ENCODE measurements around the gene UBAP1. TPM values are rescaled to one million over a fixed set of nuclear protein-coding genes. Genes with fewer than 3 reads are reported as not detected.
A peak's percentile ranks its signal among the peaks of the same experiment; 100 is the strongest.

Gene UBAP1
- total and polyA plus RNA-seq, 9 of the 15 experiments (the other 6 are each of a cell fraction or from before 2014, with no cell fraction given): 1.3 to 33.4 (median 16.5) TPM

- no peak for TF ChIP-seq NFIX (CRISPR knock-in tag; IDR thresholded peaks at IDR 0.05; ENCODE audit: low read depth)
- TF ChIP-seq CBX1 (IDR thresholded peaks at IDR 0.05; ENCODE audit: low read depth): no peak
- peak; percentile 92 for TF ChIP-seq GMEB1 (CRISPR knock-in tag; IDR thresholded peaks at IDR 0.05)
- TF ChIP-seq SIN3B (IDR thresholded peaks at IDR 0.05; ENCODE audit: low read depth): no peak
- TF ChIP-seq FOS (IDR thresholded peaks at IDR 0.05; ENCODE audit: extremely low read depth, insufficient read length): peak; percentile 31
- no peak for TF ChIP-seq SETDB1 (IDR thresholded peaks at IDR 0.05; ENCODE audit: low read length)
- TF ChIP-seq ZBTB12 (CRISPR knock-in tag; IDR thresholded peaks at IDR 0.05): peak; percentile 68
- no peak for TF ChIP-seq PHB (CRISPR knock-in tag; IDR thresholded peaks at IDR 0.05)
- no peak for TF ChIP-seq ZNF696 (CRISPR knock-in tag; conservative IDR thresholded peaks at IDR 0.05)
- peak in 1 of 2 experiments; percentile 31; a peak in 1 of 4 replicates for TF ChIP-seq NONO (IDR thresholded peaks at IDR 0.05; ENCODE audit: low read depth in 2 of 2, low read length in 1 of 2)
- TF ChIP-seq MEIS2 (IDR thresholded peaks at IDR 0.05; ENCODE audit: partially characterized antibody): peak; percentile 32
- TF ChIP-seq GTF2E2 (tag; IDR thresholded peaks at IDR 0.05): peak; percentile 62; the same call in 1 of the 2 replicates
- peak; percentile 91; the same call in 1 of the 2 replicates for TF ChIP-seq KAT7 (CRISPR knock-in tag; IDR thresholded peaks at IDR 0.05; ENCODE audit: borderline replicate concordance)
- TF ChIP-seq MCM2 (IDR thresholded peaks at IDR 0.05; ENCODE audit: low read depth): no peak
- no peak for TF ChIP-seq RUNX1 (IDR thresholded peaks at IDR 0.05; ENCODE audit: low read depth)
- no peak for TF ChIP-seq FOXO4 (CRISPR knock-in tag; IDR thresholded peaks at IDR 0.05)
- no peak for TF ChIP-seq FOXK1 (CRISPR knock-in tag; IDR thresholded peaks at IDR 0.05; ENCODE audit: borderline replicate concordance)
- peak; percentile 79 for TF ChIP-seq PHF8 (IDR thresholded peaks at IDR 0.05; ENCODE audit: borderline replicate concordance, low read length)
- no peak for TF ChIP-seq PTTG1 (tag; IDR thresholded peaks at IDR 0.05; ENCODE audit: low read depth)
- TF ChIP-seq THAP12 (CRISPR knock-in tag; IDR thresholded peaks at IDR 0.05): 0 out of 2 replicates have a peak, but pooled peaks have one; percentile 7
- TF ChIP-seq EP300 (IDR thresholded peaks at IDR 0.05; ENCODE audit: low read length): no peak
These were observed at the start of gene UBAP1 (continued) for GRCh38 chr9:34178436-34179212.
